Retinal pigment epithelial cell (primary cell): Measurements from ENCODE around the gene STAT3.
"Not testable (repeated sequence)": the region's sequence is repeated elsewhere in the genome, so short reads cannot be mapped to it uniquely, and the experiment has no call there.

Experiments
- DNase-seq: peaks from one replicate; pipeline ENCODE4 v3.0.0-alpha.2; 2010; ENCODE audit warnings: low read depth
- H3K4me3 ChIP-seq: 2 replicates; pipeline ENCODE4 v1.5.1; 2011; ENCODE audit warnings: mild to moderate bottlenecking, low read length, control low read depth, moderate library complexity
- CTCF ChIP-seq: conservative IDR thresholded peaks from 2 replicates; pipeline ENCODE4 v1.5.1; 2011; ENCODE audit warnings: low read depth, low read length, control low read depth, inconsistent platforms

The STAT3 gene

GRCh38 chr17:42373896-42374295 is 14.3 kb downstream of the STAT3 start:
- no peak overlapping the region for H3K4me3 ChIP-seq
- DNase-seq = no peak
- TF ChIP-seq CTCF = no peak

GRCh38 chr17:42372142-42372541 is 16.1 kb downstream of the STAT3 start:
- no peak for DNase-seq
- no peak for TF ChIP-seq CTCF
- no peak overlapping the region for H3K4me3 ChIP-seq

- H3K4me3 ChIP-seq, DNase-seq: not testable (repeated sequence)
These were observed 19.3 kb downstream of the STAT3 start for GRCh38 chr17:42368797-42369561.

GRCh38 chr17:42368310-42368709 is 19.9 kb downstream of the STAT3 start:
- not testable (repeated sequence) for H3K4me3 ChIP-seq, DNase-seq

- DNase-seq, H3K4me3 ChIP-seq: not testable (repeated sequence)
These were observed 21.8 kb downstream of the STAT3 start for GRCh38 chr17:42366176-42367023.

GRCh38 chr17:42365136-42365535 is 23.1 kb downstream of the STAT3 start:
- no peak overlapping the region for H3K4me3 ChIP-seq
- no peak for DNase-seq
- TF ChIP-seq CTCF = no peak

GRCh38 chr17:42363767-42364585 is 24.3 kb downstream of the STAT3 start:
- TF ChIP-seq CTCF = no peak
- DNase-seq = no peak
- H3K4me3 ChIP-seq = no peak overlapping the region

GRCh38 chr17:42363231-42363630 is 25.0 kb downstream of the STAT3 start:
- no peak for DNase-seq
- no peak for TF ChIP-seq CTCF

More at GRCh38 chr17:42363231-42363630, 25.0 kb downstream of the STAT3 start:
- H3K4me3 ChIP-seq = no peak overlapping the region
